KOPT-K1 (cell line): Measurements from ENCODE around the gene VWF.
"Not testable (repeated sequence)": the region's sequence is repeated elsewhere in the genome, so short reads cannot be mapped to it uniquely, and the experiment has no call there.

ENCODE experiments used
- H3K27ac ChIP-seq: fragments of 200-600 bp; sonication (generic); 2 replicates; pipeline ENCODE4 v1.5.1; 2016; ENCODE audit warnings: antibody characterized with exemption, mild to moderate bottlenecking, low read depth, low read length; ENCODE audit not compliant: poor library complexity, severe bottlenecking
- H3K36me3 ChIP-seq: fragments of 200-600 bp; sonication (generic); 2 replicates; pipeline ENCODE4 v1.5.1; 2017; ENCODE audit warnings: antibody characterized with exemption, mild to moderate bottlenecking, low read length, moderate library complexity; ENCODE audit not compliant: insufficient read depth
- H3K9me3 ChIP-seq: fragments of 200-600 bp; sonication (generic); 2 replicates; pipeline ENCODE4 v1.5.1; 2017; ENCODE audit warnings: antibody characterized with exemption, low read length, mild to moderate bottlenecking; ENCODE audit not compliant: insufficient read depth, poor library complexity, severe bottlenecking

Gene VWF

DNA sequence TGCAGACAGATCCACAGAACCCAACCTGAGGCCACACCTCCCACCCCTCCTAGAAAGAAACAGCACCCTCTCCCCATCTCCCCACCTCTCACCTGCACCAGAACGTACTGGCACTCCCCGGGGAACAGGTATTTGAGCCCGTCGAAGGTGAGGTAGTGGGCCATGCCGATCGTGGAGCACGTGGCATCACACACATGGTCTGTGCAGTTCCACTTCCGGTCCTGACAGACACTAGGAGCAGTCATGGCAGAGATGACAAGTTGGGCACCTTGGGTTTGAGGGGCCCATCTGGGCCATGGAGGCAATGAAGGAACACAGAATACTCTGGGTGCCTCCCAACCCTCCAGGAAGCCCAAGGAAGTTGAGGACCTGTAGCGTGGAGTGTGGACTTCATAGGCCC lies 89.9 kb downstream of the VWF start:
- no peaks in the 10 kb centered on the region for H3K36me3 ChIP-seq
- H3K27ac ChIP-seq: no peak overlapping the region
- H3K9me3 ChIP-seq: no peaks in the 10 kb centered on the region

DNA sequence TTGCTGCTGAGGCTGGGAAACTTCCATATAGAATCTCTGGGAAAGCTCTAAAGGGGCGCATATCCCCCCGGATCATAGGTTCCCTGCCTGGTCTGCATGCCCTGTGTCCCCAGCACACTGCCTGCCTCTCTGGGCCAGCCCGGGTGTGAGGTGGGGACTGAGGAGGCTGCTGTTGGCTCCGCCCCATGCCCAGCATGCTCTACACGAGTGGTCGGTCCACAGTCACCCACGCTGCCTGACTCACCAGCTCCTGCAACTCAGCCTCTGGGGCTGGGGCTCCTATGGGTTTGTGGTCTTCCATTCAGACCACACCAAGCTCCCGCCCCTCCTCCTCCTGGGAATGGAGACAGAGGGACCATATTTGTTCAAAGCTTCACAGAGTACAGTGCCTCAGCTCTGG lies 90.9 kb downstream of the VWF start:
- H3K9me3 ChIP-seq: no peaks in the 10 kb centered on the region
- no peak overlapping the region for H3K27ac ChIP-seq
- H3K36me3 ChIP-seq: no peaks in the 10 kb centered on the region

DNA sequence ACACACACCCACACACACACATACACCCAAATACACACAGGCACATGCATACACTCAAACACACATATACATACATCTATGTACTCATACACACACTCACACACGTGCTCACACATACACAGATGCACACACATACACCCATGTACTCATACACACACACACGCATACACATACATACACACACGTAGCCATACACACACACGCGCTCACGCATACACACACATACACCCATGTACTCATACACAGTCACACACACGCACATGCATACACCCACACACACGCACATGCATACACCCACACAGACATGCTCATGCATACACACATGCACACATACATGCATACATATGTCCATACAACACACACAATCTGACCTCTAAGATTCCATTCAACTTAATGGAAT lies 91.7 kb downstream of the VWF start:
- H3K9me3 ChIP-seq: peaks cover 6% of the 10 kb centered on the region
- no peak overlapping the region for H3K27ac ChIP-seq

DNA sequence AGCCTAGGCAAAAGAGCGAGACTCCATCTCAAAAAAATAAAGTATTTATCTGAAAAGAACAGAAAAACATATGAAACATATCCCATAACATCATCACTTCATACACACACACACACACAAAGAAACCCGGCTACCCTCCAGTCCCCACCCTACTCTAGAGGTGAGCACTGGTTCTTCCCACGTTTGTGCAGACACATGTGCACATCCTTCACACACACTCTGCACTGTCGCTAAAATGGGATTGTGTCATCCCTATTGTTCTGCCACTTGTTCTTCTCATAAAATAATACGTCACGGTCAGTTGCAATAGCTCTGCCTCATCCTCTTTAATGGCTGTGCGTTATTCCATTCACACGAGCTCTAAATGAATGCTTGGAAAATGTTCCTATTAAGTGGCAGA lies 93.5 kb downstream of the VWF start:
- H3K27ac ChIP-seq: no peak overlapping the region
- no peaks in the 10 kb centered on the region for H3K36me3 ChIP-seq
- peaks cover 13% of the 10 kb centered on the region for H3K9me3 ChIP-seq

More for the DNA sequence above, 91.7 kb downstream of the VWF start:
- no peaks in the 10 kb centered on the region for H3K36me3 ChIP-seq

DNA sequence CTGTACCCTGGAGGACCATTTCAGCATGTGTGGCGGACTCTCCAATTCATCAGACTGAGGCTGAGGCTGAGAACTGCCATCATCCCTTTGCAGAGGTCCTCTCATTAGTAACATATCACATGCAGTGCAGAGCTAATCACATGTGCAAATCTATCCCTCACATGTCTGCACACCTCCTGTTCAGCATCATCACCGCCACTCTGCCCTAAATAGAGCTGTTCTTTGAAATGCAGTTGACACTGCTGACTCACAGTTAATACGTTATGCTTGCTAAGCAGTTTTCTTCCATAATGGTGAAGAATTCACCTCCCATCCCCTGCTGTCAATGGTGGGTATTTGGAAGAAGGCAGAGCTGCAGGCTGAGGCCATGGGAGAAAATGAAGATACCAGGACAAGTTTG lies 94.4 kb downstream of the VWF start:
- no peak overlapping the region for H3K27ac ChIP-seq
- peaks cover 13% of the 10 kb centered on the region for H3K9me3 ChIP-seq
- H3K36me3 ChIP-seq: no peaks in the 10 kb centered on the region

DNA sequence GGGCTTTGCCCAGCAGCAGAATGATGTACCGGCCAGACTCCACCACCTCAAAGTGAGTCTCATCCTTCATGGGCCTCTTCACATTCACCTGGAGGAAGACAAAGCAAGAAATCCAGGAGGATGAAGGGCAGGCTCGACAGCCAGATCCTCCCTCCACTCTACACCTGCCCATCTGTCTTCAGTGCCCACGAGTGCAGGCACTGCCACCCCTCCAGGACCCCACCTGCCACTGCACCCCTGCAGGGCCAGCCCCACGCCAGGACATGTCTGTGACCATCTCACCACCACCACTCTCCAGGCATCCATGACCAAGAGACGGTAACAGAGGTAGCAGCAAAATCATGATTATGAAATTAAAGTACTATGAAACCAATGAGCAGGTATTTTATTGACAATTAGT lies 95.1 kb downstream of the VWF start:
- Histone ChIP-seq H3K9me3 (peaks cover 13% of the 10 kb centered on the region), H3K36me3 (no peaks in the 10 kb centered on the region), H3K27ac (no peak overlapping the region)

DNA sequence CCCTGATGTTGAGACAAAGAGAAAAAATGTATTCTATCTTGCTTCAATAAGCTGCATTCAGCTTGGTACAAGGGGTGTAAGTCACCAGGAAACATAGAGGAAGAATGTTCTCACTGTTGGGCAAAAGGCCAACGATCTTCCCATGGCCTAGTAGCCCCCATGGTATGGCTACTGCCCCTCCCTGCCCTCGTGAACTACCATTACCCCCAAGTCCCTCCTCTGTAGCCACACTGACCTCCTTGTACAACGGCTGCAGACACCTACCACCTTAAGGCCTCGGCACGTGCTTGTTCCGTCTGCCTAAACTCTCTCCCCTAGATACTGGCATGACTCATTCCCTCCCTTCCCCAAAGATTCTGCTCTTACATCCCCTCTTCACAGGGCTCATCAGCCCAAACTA lies 97.5 kb downstream of the VWF start:
- no peak overlapping the region for H3K27ac ChIP-seq
- H3K36me3 ChIP-seq: no peaks in the 10 kb centered on the region
- peaks cover 13% of the 10 kb centered on the region for H3K9me3 ChIP-seq

DNA sequence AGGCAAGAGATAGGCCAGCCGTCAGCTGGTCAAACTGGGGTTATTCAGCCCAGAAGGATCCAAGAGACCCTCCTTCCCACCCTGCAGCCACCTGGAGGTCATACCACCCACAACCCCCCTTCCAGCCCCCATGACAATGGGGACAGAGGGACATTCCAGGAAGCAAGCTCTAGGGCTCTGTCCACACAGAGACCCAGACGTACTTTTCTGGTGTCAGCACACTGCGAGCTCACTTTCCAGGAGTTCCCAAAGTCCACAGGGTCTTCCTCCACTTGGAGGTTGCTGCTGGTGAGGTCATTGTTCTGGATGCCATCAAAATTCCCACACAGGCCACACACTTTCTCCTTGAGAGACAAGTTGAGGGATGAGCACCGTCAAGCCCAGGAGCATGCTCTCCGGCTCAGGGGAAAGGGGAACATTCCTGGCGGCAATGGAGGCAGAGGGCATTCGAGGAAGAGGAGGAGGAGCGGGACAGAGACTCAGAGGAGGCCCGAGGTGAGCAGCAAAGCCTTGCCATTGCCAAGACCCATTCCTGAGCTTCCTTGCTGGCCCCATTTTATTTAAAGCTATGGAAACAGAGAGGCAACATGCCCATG lies 98.7 kb downstream of the VWF start:
- not testable (repeated sequence) for H3K27ac ChIP-seq, H3K36me3 ChIP-seq
- peaks cover 13% of the 10 kb centered on the region for H3K9me3 ChIP-seq

DNA sequence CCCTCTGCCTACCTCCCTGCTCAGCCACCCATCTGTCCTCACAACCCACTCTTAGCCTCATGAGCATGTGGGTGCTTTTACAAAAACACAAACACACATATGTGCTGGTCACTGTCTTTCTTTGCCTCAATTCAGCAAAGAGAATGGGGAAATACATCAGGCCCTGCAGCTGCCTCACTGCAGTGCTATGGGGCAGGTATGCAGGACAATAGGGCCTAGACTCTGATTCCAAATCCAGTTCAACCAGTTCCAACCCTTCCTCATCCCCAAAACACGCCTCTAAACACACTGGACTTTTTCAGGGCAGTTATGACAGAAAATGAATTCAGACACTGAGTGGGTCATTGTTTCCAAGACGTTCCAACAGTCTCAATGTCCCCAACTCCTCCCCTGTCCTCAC lies 100.4 kb downstream of the VWF start:
- H3K36me3 ChIP-seq: not testable (repeated sequence)

DNA sequence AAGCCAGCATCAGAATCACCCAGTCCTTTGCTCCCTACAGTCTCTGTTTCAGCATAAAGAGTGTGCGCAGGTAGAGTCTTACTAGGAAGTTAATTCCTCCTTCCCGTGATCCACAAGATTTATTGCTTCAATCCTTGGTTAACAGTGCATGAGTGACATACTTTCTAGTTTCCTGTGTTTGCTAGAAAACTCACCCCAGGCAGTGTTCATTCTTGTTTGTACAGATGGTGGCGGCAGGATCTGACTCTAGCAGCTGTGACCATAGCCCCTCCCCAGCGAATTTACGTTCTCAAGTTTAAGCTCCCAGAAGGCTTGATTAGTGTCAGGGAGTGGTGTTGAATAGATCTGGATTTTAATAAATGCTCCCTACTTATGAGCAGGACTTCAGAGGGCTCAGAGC lies 103.5 kb downstream of the VWF start:
- Histone ChIP-seq H3K27ac (no peak overlapping the region), H3K9me3 (no peaks in the 10 kb centered on the region), H3K36me3 (no peaks in the 10 kb centered on the region)

More for the DNA sequence above, 100.4 kb downstream of the VWF start:
- peaks cover 13% of the 10 kb centered on the region for H3K9me3 ChIP-seq
- not testable (repeated sequence) for H3K27ac ChIP-seq

DNA sequence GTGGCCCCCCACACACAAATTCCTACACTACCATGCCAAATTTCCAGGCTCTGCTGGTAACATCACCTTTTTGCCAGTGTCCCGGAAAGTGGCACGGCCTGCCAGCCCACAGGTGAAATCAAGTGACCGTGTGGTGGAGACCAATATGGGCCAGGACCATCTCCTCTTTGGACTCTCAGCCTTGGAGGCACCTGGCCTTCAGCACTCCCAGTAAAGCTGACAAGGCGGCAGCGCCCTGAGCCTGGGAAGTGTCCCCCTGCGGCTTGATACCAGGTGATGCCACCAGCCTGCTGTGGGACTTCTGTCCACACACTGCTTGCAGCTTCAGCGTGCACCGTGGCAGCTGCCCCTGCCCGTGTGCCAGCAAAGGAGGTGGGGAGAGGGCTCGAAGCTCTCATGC lies 104.0 kb downstream of the VWF start:
- not testable (repeated sequence) for H3K9me3 ChIP-seq, H3K27ac ChIP-seq, H3K36me3 ChIP-seq

DNA sequence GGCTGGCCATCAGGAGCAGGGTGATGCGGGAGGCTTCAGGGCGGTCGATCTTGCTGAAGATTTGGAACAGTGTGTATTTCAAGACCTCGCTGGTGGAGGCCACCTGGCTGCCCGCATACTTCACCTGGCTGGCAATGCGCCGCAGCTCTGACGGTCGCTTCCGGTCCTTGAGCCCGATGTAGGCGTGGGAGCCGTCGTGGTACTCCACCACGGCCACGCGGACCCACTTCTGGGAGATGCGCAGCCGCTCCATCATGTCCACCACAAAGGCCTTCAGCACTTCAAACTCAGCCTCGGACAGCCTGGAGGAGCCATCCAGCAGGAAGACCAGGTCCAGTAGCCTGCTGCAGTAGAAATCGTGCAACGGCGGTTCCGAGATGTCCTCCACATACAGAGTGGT lies 105.2 kb downstream of the VWF start:
- H3K36me3 ChIP-seq, H3K9me3 ChIP-seq, H3K27ac ChIP-seq: not testable (repeated sequence)

DNA sequence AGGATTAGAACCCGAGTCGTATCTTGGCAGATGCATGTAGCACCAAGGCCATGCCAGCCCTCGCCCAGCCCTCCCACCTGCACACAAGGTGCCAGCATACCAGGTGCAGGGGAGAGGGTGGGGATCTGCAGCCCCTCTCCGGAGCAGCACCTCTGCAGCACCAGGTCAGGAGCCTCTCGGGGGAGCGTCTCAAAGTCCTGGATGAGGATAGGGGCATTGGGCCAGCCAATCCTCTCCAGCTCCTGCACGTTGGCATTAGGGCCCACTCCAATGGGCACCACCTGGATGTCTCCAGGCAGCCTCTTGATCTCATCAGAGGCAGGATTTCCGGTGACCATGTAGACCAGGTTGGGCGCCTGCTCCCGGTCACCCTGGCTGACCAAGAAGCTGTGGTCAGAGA lies 106.2 kb downstream of the VWF start:
- Histone ChIP-seq H3K36me3 (no peaks in the 10 kb centered on the region), H3K27ac (no peak overlapping the region), H3K9me3 (no peaks in the 10 kb centered on the region)

DNA sequence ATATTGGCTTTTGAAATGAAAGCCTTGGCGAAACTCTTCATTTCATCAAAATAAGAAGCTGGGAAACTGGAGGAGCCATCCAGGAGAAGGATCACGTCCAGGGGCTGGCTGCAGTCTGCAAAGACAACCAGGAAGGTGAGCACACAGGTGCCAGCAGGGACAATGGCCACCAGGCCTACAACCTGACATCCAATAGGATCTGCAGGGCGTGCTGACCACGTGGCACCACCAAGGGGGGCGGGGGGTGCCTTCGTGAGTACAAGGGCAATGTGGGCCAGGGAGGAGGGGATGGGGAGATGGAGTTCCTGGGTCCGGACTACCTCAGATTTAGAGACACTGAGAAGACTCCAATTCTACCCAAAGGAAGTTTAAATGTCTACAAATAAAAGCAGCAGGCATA lies 107.7 kb downstream of the VWF start:
- Histone ChIP-seq H3K36me3 (no peaks in the 10 kb centered on the region), H3K27ac (no peak overlapping the region), H3K9me3 (no peaks in the 10 kb centered on the region)

DNA sequence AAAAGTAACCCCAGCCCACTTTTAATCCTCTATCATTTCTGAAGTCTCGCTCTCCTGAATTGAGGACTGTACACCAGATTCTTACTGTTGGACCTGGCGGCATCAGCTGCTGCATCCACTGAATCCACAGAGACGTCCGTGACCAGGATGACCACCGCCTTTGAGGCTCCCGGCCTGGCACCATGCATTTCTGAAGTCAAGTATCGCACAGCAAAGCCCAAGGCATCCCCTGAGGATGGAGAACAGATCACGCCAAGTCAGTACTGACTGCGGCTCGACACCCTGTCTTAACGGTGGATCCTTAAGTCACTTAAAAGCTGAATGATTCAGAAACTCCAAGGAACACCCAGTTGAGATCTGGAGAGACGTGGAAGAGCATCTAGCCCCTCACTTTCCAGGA lies 108.5 kb downstream of the VWF start:
- not testable (repeated sequence) for H3K36me3 ChIP-seq, H3K27ac ChIP-seq, H3K9me3 ChIP-seq

DNA sequence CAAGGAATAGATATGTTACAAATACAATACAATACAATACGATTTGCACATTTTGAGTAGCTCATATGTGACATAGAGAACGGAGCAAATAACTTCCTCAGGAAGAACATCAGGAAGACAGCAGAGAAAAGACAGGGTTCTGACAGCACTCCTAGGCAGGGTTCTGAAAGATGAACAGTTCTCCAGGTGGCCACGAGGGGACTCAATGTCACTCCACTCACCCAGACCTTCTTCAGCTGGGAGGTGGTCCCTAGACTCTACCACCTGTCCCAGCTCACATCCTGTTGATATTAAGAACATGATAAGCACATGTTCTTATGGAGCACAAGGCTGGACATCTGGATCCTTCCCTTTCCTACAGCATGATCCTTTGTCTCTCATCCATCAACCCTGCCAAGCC lies 109.2 kb downstream of the VWF start:
- not testable (repeated sequence) for H3K36me3 ChIP-seq, H3K27ac ChIP-seq, H3K9me3 ChIP-seq
